Panc1 (cell line): ENCODE results near the gene MADD. TPM values are rescaled to one million over a fixed set of nuclear protein-coding genes. Genes with fewer than 3 reads are reported as not detected.

ENCODE experiments used
- ATAC-seq: fragments of 200-7000 bp; cut with Tn5 transposase; 2 replicates; pipeline ENCODE4 v1.9.1; 2020; ENCODE audit warnings: mild to moderate bottlenecking, moderate library complexity
- BruUV-seq: library from RNA; stranded (reverse); fragments of 400-500 nt; replicated peaks from 2 replicates; lab custom pipeline; 2021; lab: Mats Ljungman, UMichigan
- CTCF ChIA-PET: fragments of 300-600 bp; sonication (Branson Sonifier 250); formaldehyde crosslinking; loops from one replicate; lab custom pipeline; 2022; ENCODE audit warnings: antibody characterized with exemption; lab: Charles Lee
- POLR2A ChIA-PET: fragments of 300-600 bp; sonication (Branson Sonifier 250); formaldehyde crosslinking; loops from one replicate; lab custom pipeline; 2022; ENCODE audit warnings: antibody characterized with exemption; lab: Charles Lee
- DNase-seq: peaks from one replicate; pipeline ENCODE4 v3.0.0-alpha.2; 2010; ENCODE audit warnings: low read depth, low spot score
- H3K27ac ChIP-seq: 2 replicates; pipeline ENCODE4 v1.5.1; 2011; ENCODE audit warnings: mild to moderate bottlenecking, low read length, inconsistent platforms
- H3K27me3 ChIP-seq: fragments of 200-500 bp; sonication (Bioruptor generic); 2 replicates; pipeline ENCODE4 v1.6.0; 2014; ENCODE audit warnings: low read length, inconsistent platforms; ENCODE audit not compliant: control insufficient read depth, insufficient read depth
- H3K36me3 ChIP-seq: fragments of 200-500 bp; sonication (Bioruptor generic); 2 replicates; pipeline ENCODE4 v1.5.1; 2014; ENCODE audit warnings: inconsistent platforms, mild to moderate bottlenecking, low read length, moderate library complexity; ENCODE audit not compliant: control insufficient read depth, insufficient read depth
- H3K4me1 ChIP-seq: 2 replicates; pipeline ENCODE4 v1.5.1; 2011; ENCODE audit warnings: inconsistent platforms, mild to moderate bottlenecking, low read length, moderate library complexity; ENCODE audit not compliant: control insufficient read depth, insufficient read depth
- H3K4me3 ChIP-seq, 2 experiments: 2 replicates each; pipeline ENCODE4 v1.5.1; 2011 to 2012; ENCODE audit warnings: low read depth in 2 of 2, low read length in 2 of 2, mild to moderate bottlenecking in 2 of 2, inconsistent platforms in 1 of 2, moderate library complexity in 1 of 2
- H3K9me3 ChIP-seq: fragments of 200-500 bp; sonication (Bioruptor generic); 2 replicates; pipeline ENCODE4 v1.5.1; 2014; ENCODE audit warnings: low read depth, mild to moderate bottlenecking, inconsistent platforms, low read length, moderate library complexity; ENCODE audit not compliant: control insufficient read depth, insufficient read depth
- POLR2AphosphoS5 ChIP-seq: IDR thresholded peaks from 2 replicates; pipeline ENCODE4 v1.6.1; 2012; ENCODE audit warnings: mild to moderate bottlenecking, low read depth, low read length, moderate library complexity
- SIN3A ChIP-seq: IDR thresholded peaks from 2 replicates; pipeline ENCODE4 v1.6.1; 2012; ENCODE audit warnings: low read depth, mild to moderate bottlenecking, low read length, moderate library complexity, borderline replicate concordance; ENCODE audit not compliant: insufficient read depth
- TCF7L2 ChIP-seq: IDR thresholded peaks from 2 replicates; pipeline ENCODE4 v1.6.1; 2011; ENCODE audit warnings: mild to moderate bottlenecking, low read depth, low read length, inconsistent platforms
- in situ Hi-C: cut with HindIII; loops from 2 replicates; pipeline ENCODE4 v1.10.0; 2016; ENCODE audit warnings: low sequenced_read_pairs, low pct_unique_long_range_greater_than_20kb
- intact Hi-C: fragments of 100-400 bp; cut with micrococcal nuclease; formaldehyde crosslinking; loops from one replicate; pipeline ENCODE4 v1.10.0; 2022; ENCODE audit not compliant: unreplicated experiment
- total RNA-seq: library from RNA; stranded (reverse); gene quantifications from one replicate; pipeline ENCODE4 v1.2.1, GENCODE V29; 2021; ENCODE audit not compliant: unreplicated experiment
- TF ChIP-seq, protein P1 (sequence below): fragments of 450-650 bp; IDR thresholded peaks from 2 replicates; pipeline ENCODE4 v1.5.1; 2017; ENCODE audit warnings: mild to moderate bottlenecking
- TF ChIP-seq, protein P2 (sequence below), 2 experiments: IDR thresholded peaks; 2 replicates each; pipeline ENCODE4 v1.6.1; 2011 to 2012; ENCODE audit warnings: low read depth in 2 of 2, control low read depth in 1 of 2, low read length in 1 of 2, mild to moderate bottlenecking in 1 of 2, moderate library complexity in 1 of 2; ENCODE audit not compliant: insufficient read depth in 1 of 2

MADD gene
- total RNA-seq, 1 experiment from 2014 or later = 51.1 TPM

DNA sequence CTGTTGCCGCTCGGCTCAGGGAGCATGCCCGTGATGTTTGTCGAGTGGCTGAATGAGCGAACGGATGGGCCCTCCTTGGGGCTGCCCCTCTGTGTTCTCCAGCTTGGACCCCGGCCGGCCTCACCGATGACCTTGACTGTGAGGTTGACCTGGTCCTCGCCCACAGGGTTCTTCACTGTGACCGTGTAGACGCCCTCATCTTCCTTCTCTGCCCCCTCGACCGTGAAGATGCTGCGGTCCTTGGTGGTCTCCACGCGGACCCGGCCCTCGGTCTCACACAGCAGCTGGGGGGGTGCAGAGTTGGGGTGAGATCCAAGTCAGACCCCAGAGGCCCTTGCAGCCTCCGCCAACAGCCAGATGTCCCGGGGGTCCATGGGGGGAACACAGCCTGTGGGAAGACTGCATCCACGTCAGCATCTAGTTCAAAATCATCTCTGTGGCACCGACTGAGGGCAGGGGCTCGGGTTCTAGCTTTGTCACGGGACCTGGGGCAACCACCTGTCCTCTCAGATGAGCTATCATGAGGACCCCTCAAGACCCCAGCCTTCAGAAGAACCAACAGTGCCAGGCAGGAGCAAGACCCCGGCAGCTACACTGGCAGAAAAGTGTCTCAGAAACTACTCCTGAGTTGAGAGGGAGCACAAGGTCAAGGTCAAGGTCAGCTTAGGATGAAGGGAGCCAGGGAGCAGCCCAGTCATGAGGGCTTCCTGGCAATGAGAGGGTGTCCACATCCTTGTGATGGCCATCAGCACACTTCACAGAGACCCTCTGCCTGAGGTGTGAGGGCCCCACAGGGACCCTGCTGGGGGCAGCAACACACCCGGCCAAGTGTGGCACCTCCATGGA, 68.7 kb downstream of the MADD start:
- no peaks in the 10 kb centered on the region for H3K36me3 ChIP-seq
- CTCF ChIA-PET = no interaction called here
- BruUV-seq = no TSS peak

DNA sequence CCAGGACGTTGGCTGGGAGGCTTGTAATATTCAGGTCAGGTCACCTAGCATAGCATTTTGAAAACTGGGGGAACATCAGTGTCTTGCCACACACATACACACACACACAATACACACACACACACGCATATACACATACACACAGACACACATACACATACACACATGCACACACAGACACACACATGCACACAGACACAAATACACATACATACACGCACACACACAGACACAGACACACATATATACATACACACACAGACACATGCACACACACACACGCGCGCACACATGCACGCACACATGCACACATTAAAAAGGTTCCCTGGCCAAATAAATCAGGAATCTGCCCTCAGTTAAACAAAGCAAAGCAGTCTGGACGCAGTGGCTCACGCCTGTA, 70.1 kb downstream of the MADD start:
- DNase-seq = no peak
- intact Hi-C loops (no loop called here), in situ Hi-C loops (no loop called here)
- ATAC-seq = no peak
- TF ChIP-seq, protein P1, sequence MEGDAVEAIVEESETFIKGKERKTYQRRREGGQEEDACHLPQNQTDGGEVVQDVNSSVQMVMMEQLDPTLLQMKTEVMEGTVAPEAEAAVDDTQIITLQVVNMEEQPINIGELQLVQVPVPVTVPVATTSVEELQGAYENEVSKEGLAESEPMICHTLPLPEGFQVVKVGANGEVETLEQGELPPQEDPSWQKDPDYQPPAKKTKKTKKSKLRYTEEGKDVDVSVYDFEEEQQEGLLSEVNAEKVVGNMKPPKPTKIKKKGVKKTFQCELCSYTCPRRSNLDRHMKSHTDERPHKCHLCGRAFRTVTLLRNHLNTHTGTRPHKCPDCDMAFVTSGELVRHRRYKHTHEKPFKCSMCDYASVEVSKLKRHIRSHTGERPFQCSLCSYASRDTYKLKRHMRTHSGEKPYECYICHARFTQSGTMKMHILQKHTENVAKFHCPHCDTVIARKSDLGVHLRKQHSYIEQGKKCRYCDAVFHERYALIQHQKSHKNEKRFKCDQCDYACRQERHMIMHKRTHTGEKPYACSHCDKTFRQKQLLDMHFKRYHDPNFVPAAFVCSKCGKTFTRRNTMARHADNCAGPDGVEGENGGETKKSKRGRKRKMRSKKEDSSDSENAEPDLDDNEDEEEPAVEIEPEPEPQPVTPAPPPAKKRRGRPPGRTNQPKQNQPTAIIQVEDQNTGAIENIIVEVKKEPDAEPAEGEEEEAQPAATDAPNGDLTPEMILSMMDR = no peak
- TF ChIP-seq POLR2AphosphoS5 (no peak), TCF7L2 (no peak), SIN3A (no peak)
- TF ChIP-seq, protein P2, sequence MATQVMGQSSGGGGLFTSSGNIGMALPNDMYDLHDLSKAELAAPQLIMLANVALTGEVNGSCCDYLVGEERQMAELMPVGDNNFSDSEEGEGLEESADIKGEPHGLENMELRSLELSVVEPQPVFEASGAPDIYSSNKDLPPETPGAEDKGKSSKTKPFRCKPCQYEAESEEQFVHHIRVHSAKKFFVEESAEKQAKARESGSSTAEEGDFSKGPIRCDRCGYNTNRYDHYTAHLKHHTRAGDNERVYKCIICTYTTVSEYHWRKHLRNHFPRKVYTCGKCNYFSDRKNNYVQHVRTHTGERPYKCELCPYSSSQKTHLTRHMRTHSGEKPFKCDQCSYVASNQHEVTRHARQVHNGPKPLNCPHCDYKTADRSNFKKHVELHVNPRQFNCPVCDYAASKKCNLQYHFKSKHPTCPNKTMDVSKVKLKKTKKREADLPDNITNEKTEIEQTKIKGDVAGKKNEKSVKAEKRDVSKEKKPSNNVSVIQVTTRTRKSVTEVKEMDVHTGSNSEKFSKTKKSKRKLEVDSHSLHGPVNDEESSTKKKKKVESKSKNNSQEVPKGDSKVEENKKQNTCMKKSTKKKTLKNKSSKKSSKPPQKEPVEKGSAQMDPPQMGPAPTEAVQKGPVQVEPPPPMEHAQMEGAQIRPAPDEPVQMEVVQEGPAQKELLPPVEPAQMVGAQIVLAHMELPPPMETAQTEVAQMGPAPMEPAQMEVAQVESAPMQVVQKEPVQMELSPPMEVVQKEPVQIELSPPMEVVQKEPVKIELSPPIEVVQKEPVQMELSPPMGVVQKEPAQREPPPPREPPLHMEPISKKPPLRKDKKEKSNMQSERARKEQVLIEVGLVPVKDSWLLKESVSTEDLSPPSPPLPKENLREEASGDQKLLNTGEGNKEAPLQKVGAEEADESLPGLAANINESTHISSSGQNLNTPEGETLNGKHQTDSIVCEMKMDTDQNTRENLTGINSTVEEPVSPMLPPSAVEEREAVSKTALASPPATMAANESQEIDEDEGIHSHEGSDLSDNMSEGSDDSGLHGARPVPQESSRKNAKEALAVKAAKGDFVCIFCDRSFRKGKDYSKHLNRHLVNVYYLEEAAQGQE (IDR thresholded peaks at IDR 0.05; ENCODE audit: insufficient read depth in 1 of 2, low read depth in 2 of 2, low read length in 1 of 2) = no peak
- no peaks in the 10 kb centered on the region for H3K36me3 ChIP-seq
- POLR2A ChIA-PET = no interaction called here
- no peak overlapping the region for H3K27ac ChIP-seq
- H3K4me1 ChIP-seq = no peaks in the 10 kb centered on the region
- no peak overlapping the region for H3K4me3 ChIP-seq
- no peaks in the 10 kb centered on the region for H3K27me3 ChIP-seq
- BruUV-seq = no TSS peak
- CTCF ChIA-PET = no interaction called here
- H3K9me3 ChIP-seq = no peaks in the 10 kb centered on the region

More for the DNA sequence above, 68.7 kb downstream of the MADD start:
- in situ Hi-C loops = no loop called here
- H3K27ac ChIP-seq = no peak overlapping the region
- ATAC-seq (no peak), DNase-seq (no peak)
- POLR2A ChIA-PET = no interaction called here
- no peaks in the 10 kb centered on the region for H3K4me1 ChIP-seq
- no peaks in the 10 kb centered on the region for H3K9me3 ChIP-seq
- H3K4me3 ChIP-seq = no peak overlapping the region
- H3K27me3 ChIP-seq = no peaks in the 10 kb centered on the region
- TF ChIP-seq POLR2AphosphoS5 (no peak), SIN3A (no peak), TCF7L2 (no peak)
- TF ChIP-seq, protein P1 = no peak
- TF ChIP-seq, protein P2 (IDR thresholded peaks at IDR 0.05; ENCODE audit: insufficient read depth in 1 of 2, low read depth in 2 of 2, low read length in 1 of 2) = no peak
- intact Hi-C loops = no loop called here
